GM04504 (cell line): ENCODE results near the gene INTS7.
"Not testable (repeated sequence)": the region's sequence is repeated elsewhere in the genome, so short reads cannot be mapped to it uniquely, and the experiment has no call there.

Experiments
- DNase-seq: peaks from one replicate; pipeline ENCODE4 v3.0.0-alpha.2; 2012; ENCODE audit warnings: low read depth

The INTS7 gene

GRCh38 chr1:211933946-211934714 is 101.2 kb downstream of the INTS7 start:
- DNase-seq: no peak

- DNase-seq: no peak
These were observed 102.5 kb downstream of the INTS7 start for GRCh38 chr1:211932933-211933254.

- no peak for DNase-seq
These were observed 103.0 kb downstream of the INTS7 start for GRCh38 chr1:211932231-211932932.

- no peak for DNase-seq
These were observed 105.7 kb downstream of the INTS7 start for GRCh38 chr1:211929683-211930082.

- no peak for DNase-seq
These were observed 106.2 kb downstream of the INTS7 start for GRCh38 chr1:211928993-211929637.

- DNase-seq: no peak
These were observed 107.0 kb downstream of the INTS7 start for GRCh38 chr1:211928290-211928801.

GRCh38 chr1:211925016-211925415 is 110.3 kb downstream of the INTS7 start:
- no peak for DNase-seq

GRCh38 chr1:211924256-211924655 is 111.1 kb downstream of the INTS7 start:
- DNase-seq: no peak

- DNase-seq: no peak
These were observed 112.3 kb downstream of the INTS7 start for GRCh38 chr1:211923095-211923494.

GRCh38 chr1:211921579-211922095 is 113.7 kb downstream of the INTS7 start:
- no peak for DNase-seq

GRCh38 chr1:211920602-211921226 is 114.6 kb downstream of the INTS7 start:
- DNase-seq: no peak

- DNase-seq: no peak
These were observed 115.2 kb downstream of the INTS7 start for GRCh38 chr1:211920141-211920572.

GRCh38 chr1:211918843-211919414 is 116.4 kb downstream of the INTS7 start:
- DNase-seq: no peak

- not testable (repeated sequence) for DNase-seq
These were observed 118.9 kb downstream of the INTS7 start for GRCh38 chr1:211916458-211916857.

GRCh38 chr1:211915924-211916323 is 119.4 kb downstream of the INTS7 start:
- no peak for DNase-seq

- DNase-seq: no peak
These were observed 122.4 kb downstream of the INTS7 start for GRCh38 chr1:211912844-211913432.

GRCh38 chr1:211912038-211912437 is 123.3 kb downstream of the INTS7 start:
- DNase-seq: no peak

- DNase-seq: no peak
These were observed 124.4 kb downstream of the INTS7 start for GRCh38 chr1:211910913-211911485.

GRCh38 chr1:211910113-211910884 is 125.1 kb downstream of the INTS7 start:
- no peak for DNase-seq

- no peak for DNase-seq
These were observed 126.0 kb downstream of the INTS7 start for GRCh38 chr1:211909395-211909794.
